Left lung (tissue), 10 donors: Measurements from ENCODE around the gene PREP. TPM values are rescaled to one million over a fixed set of nuclear protein-coding genes. Genes with fewer than 3 reads are reported as not detected.

Experiments
- ATAC-seq: fragments of 200-7000 bp; cut with Tn5 transposase; one replicate; pipeline ENCODE4 v1.9.1; 2020; ENCODE audit warnings: moderate library complexity
- DNase-seq, 4 donors: peaks; one replicate each; pipeline ENCODE4 v3.0.0-alpha.2; 2013 to 2020
- H3K27ac ChIP-seq, 2 donors: fragments of 200-600 bp; sonication (generic) in 1 of 2; one replicate each; pipeline versions ENCODE4 v1.5.0 to v1.8.0; 2020 to 2021
- H3K27me3 ChIP-seq, 2 donors: fragments of 200-600 bp; sonication (generic) in 1 of 2; one replicate each; pipeline versions ENCODE4 v1.5.0 to v1.8.0; 2020 to 2021
- H3K36me3 ChIP-seq, 2 donors: fragments of 200-600 bp; sonication (generic) in 1 of 2; one replicate each; pipeline versions ENCODE4 v1.5.0 to v1.8.0; 2020 to 2021
- H3K4me1 ChIP-seq, 2 donors: fragments of 200-600 bp; one replicate each; pipeline ENCODE4 v1.8.0; 2021
- H3K4me3 ChIP-seq, 2 donors: fragments of 200-600 bp; sonication (generic) in 1 of 2; one replicate each; pipeline versions ENCODE4 v1.5.0 to v1.8.0; 2020 to 2021; ENCODE audit warnings: mild to moderate bottlenecking in 1 of 2
- H3K9me3 ChIP-seq, 2 donors: fragments of 200-600 bp; sonication (generic) in 1 of 2; one replicate each; pipeline versions ENCODE4 v1.5.0 to v1.8.0; 2020 to 2021
- CTCF ChIP-seq, 2 donors: fragments of 200-600 bp; sonication (generic) in 1 of 2; IDR thresholded peaks; one replicate each; pipeline versions ENCODE4 v1.5.0 to v1.8.0; 2021; ENCODE audit warnings: antibody characterized with exemption in 2 of 2
- intact Hi-C, 2 donors: fragments of 100-400 bp; cut with DNase I; formaldehyde crosslinking; loops; one replicate each; pipeline versions ENCODE4 v1.11.2 to v1.14.2; 2022
- polyA plus RNA-seq, 6 donors: library from polyadenylated mRNA; unstranded; fragments of 120-200 nt; gene quantifications; one replicate each; pipeline ENCODE4 v1.2.1, GENCODE V29; 2013; ENCODE audit not compliant: insufficient read length in 6 of 6
- total RNA-seq, 2 donors: library from RNA; stranded (reverse); fragmentation: NEBNext Ultra II Directional; extraction: Animal tissue kit (Norgen Biotek cat#: 25700); gene quantifications; one replicate each; pipeline ENCODE4 v1.2.1, GENCODE V29; 2021
- donor health status: DM: no; HTN: yes; CAD: no.
- donor health status: DM: no; HTN: no; CAD: no.

PREP gene
- total and polyA plus RNA-seq, 8 donors = 34.9 to 42.7 (median 36.8) TPM

GRCh38 chr6:105320765-105321164 lies 82.1 kb downstream of the PREP start:
- intact Hi-C loops = no loop called here
- H3K4me1 ChIP-seq = no peaks in the 10 kb centered on the region
- no peak overlapping the region for H3K27ac ChIP-seq
- peaks cover 0 to 70% of the 10 kb centered on the region in 2 donors for H3K36me3 ChIP-seq
- no peaks in the 10 kb centered on the region for H3K27me3 ChIP-seq
- no peak overlapping the region for H3K4me3 ChIP-seq
- ATAC-seq (no peak), DNase-seq (no peak)
- no peaks in the 10 kb centered on the region for H3K9me3 ChIP-seq
- TF ChIP-seq CTCF (IDR thresholded peaks at IDR 0.05) = no peak

GRCh38 chr6:105320271-105320670 lies 82.6 kb downstream of the PREP start:
- Histone ChIP-seq H3K9me3 (no peaks in the 10 kb centered on the region), H3K27me3 (no peaks in the 10 kb centered on the region), H3K4me3 (no peak overlapping the region), H3K27ac (no peak overlapping the region), H3K4me1 (no peaks in the 10 kb centered on the region), H3K36me3 (peaks cover 0 to 71% of the 10 kb centered on the region in 2 donors)
- intact Hi-C loops = no loop called here
- TF ChIP-seq CTCF (IDR thresholded peaks at IDR 0.05) = no peak
- ATAC-seq (no peak), DNase-seq (no peak)

GRCh38 chr6:105319331-105319730 lies 83.6 kb downstream of the PREP start:
- no peak for TF ChIP-seq CTCF (IDR thresholded peaks at IDR 0.05)
- no peaks in the 10 kb centered on the region for H3K4me1 ChIP-seq
- peaks cover 0 to 68% of the 10 kb centered on the region in 2 donors for H3K36me3 ChIP-seq
- DNase-seq = no peak
- intact Hi-C loops = no loop called here
- no peak for ATAC-seq
- H3K27ac ChIP-seq = no peak overlapping the region
- H3K27me3 ChIP-seq = no peaks in the 10 kb centered on the region
- no peaks in the 10 kb centered on the region for H3K9me3 ChIP-seq
- H3K4me3 ChIP-seq = no peak overlapping the region

- Histone ChIP-seq H3K9me3 (no peaks in the 10 kb centered on the region), H3K36me3 (peaks cover 0 to 61% of the 10 kb centered on the region in 2 donors), H3K27me3 (no peaks in the 10 kb centered on the region), H3K4me3 (no peak overlapping the region), H3K27ac (no peak overlapping the region), H3K4me1 (no peaks in the 10 kb centered on the region)
- ATAC-seq = no peak
- DNase-seq = no peak
- intact Hi-C loops = no loop called here
- no peak for TF ChIP-seq CTCF (IDR thresholded peaks at IDR 0.05)
Observed at GRCh38 chr6:105318660-105319059, 84.2 kb downstream of the PREP start.

GRCh38 chr6:105317607-105318533 lies 85.0 kb downstream of the PREP start:
- peak; percentile 43 for ATAC-seq

More at GRCh38 chr6:105317607-105318533, 85.0 kb downstream of the PREP start:
- Histone ChIP-seq H3K27me3 (no peaks in the 10 kb centered on the region), H3K4me1 (no peaks in the 10 kb centered on the region), H3K4me3 (no peak overlapping the region), H3K27ac (no peak overlapping the region), H3K9me3 (no peaks in the 10 kb centered on the region), H3K36me3 (peaks cover 0 to 58% of the 10 kb centered on the region in 2 donors)
- peak; percentile 16 to 26 for TF ChIP-seq CTCF (IDR thresholded peaks at IDR 0.05)
- intact Hi-C loops = no loop called here
- peak in 1 of 4 donors; percentile 13 for DNase-seq
